A549 (cell line): ENCODE measurements around the gene CLPTM1. TPM values are rescaled to one million over a fixed set of nuclear protein-coding genes. Genes with fewer than 3 reads are reported as not detected.

ENCODE experiments used
- ATAC-seq, 2 experiments: fragments of 200-7000 bp in 1 of 2; fragments of >200 bp in 1 of 2; cut with Nextera tagmentation in 1 of 2; cut with Tn5 transposase in 1 of 2; 3 replicates each; pipeline versions ENCODE4 v1.8.0 to v1.9.1; 2018 to 2020; ENCODE audit warnings: mild to moderate bottlenecking in 1 of 2, moderate library complexity in 1 of 2
- CTCF ChIA-PET: fragments of 300-600 bp; sonication (Branson Sonifier 250); formaldehyde crosslinking; extraction: SDS; loops from one replicate; lab custom pipeline; 2021; ENCODE audit warnings: antibody characterized with exemption, inconsistent platforms; lab: Yijun Ruan, JAX
- POLR2A ChIA-PET: fragments of 350-600 bp; formaldehyde crosslinking; extraction: SDS; loops from one replicate; lab custom pipeline; 2021; ENCODE audit warnings: antibody characterized with exemption, inconsistent platforms; lab: Yijun Ruan, JAX
- DNase-seq, 2 experiments: peaks; one replicate each; pipeline versions ENCODE4 v3.0.0 to v3.0.0-alpha.2; 2011 to 2016; ENCODE audit warnings: low read depth in 1 of 2, low spot score in 1 of 2
- FAIRE-seq: peaks from 2 replicates; lab custom pipeline; 2011; peaks lifted over from hg19 to GRCh38; lab: Jason Lieb, UNC
- H3K27ac ChIP-seq, 2 experiments: fragments of >200 bp; sonication (Bioruptor Twin); formaldehyde crosslinking; 3 replicates each; pipeline ENCODE4 v1.5.1; 2016 to 2017
- H3K4me1 ChIP-seq: fragments of >200 bp; sonication (Bioruptor Twin); formaldehyde crosslinking; 3 replicates; pipeline ENCODE4 v1.6.1; 2016
- H3K4me2 ChIP-seq: fragments of >200 bp; sonication (Bioruptor Twin); formaldehyde crosslinking; 3 replicates; pipeline ENCODE4 v1.6.1; 2016
- H3K4me3 ChIP-seq: fragments of >200 bp; sonication (Bioruptor Twin); formaldehyde crosslinking; 3 replicates; pipeline ENCODE4 v1.5.1; 2016
- H3K9me3 ChIP-seq: fragments of >200 bp; sonication (Bioruptor Twin); formaldehyde crosslinking; 3 replicates; pipeline ENCODE4 v1.6.1; 2016
- BHLHE40 ChIP-seq: IDR thresholded peaks from 2 replicates; pipeline ENCODE4 v1.6.1; 2012; ENCODE audit warnings: low read depth, low read length, inconsistent platforms
- CHD2 ChIP-seq: fragments of 150-350 bp; IDR thresholded peaks from 2 replicates; pipeline ENCODE4 v1.6.1; 2014; ENCODE audit warnings: low read length; ENCODE audit not compliant: partially characterized antibody
- CHD4 ChIP-seq: fragments of 200-600 bp; sonication (generic); IDR thresholded peaks from 2 replicates; pipeline ENCODE4 v1.6.1; 2016; ENCODE audit warnings: antibody characterized with exemption, mild to moderate bottlenecking, borderline replicate concordance
- CTCF ChIP-seq: fragments of >200 bp; sonication (Bioruptor Twin); formaldehyde crosslinking; IDR thresholded peaks from 3 replicates; pipeline ENCODE4 v1.5.1; 2016
- GATA3 ChIP-seq: IDR thresholded peaks from 2 replicates; pipeline ENCODE4 v1.6.1; 2012; ENCODE audit warnings: borderline replicate concordance
- HDAC2 ChIP-seq: fragments of 200-600 bp; sonication (generic); IDR thresholded peaks from 2 replicates; pipeline ENCODE4 v1.6.1; 2016
- HMGXB4 ChIP-seq: fragments of 250-450 bp; sonication (Bioruptor Pico); IDR thresholded peaks from 2 replicates; pipeline ENCODE4 v1.5.0; 2021; ENCODE audit warnings: mild to moderate bottlenecking, moderate library complexity, borderline replicate concordance
- HOXB5 ChIP-seq: fragments of 250-450 bp; sonication (Bioruptor Pico); IDR thresholded peaks from 2 replicates; pipeline ENCODE4 v1.5.0; 2020; ENCODE audit warnings: mild to moderate bottlenecking, moderate library complexity
- JUN ChIP-seq, 2 experiments: fragments of >200 bp; sonication (Bioruptor Twin); formaldehyde crosslinking; IDR thresholded peaks; 2 replicates in 1 of 2; 3 replicates in 1 of 2; pipeline ENCODE4 v1.6.1; 2016 to 2017
- NPAS2 ChIP-seq: fragments of 250-450 bp; sonication (Bioruptor Pico); IDR thresholded peaks from 2 replicates; pipeline ENCODE4 v1.8.0; 2022; ENCODE audit warnings: mild to moderate bottlenecking, moderate library complexity, borderline replicate concordance
- NR3C1 ChIP-seq: fragments of >200 bp; sonication (Bioruptor Twin); formaldehyde crosslinking; IDR thresholded peaks from 3 replicates; pipeline ENCODE4 v1.6.1; 2017
- RAD21 ChIP-seq, 2 experiments: fragments of >200 bp in 1 of 2; sonication (Bioruptor Twin) in 1 of 2; formaldehyde crosslinking in 1 of 2; IDR thresholded peaks in 1 of 2; conservative IDR thresholded peaks in 1 of 2; 2 replicates in 1 of 2; 3 replicates in 1 of 2; pipeline ENCODE4 v1.6.1; 2012 to 2018; ENCODE audit warnings: inconsistent platforms in 1 of 2
- RCOR1 ChIP-seq: fragments of 150-350 bp; IDR thresholded peaks from 2 replicates; pipeline ENCODE4 v1.6.1; 2014; ENCODE audit warnings: antibody characterized with exemption, low read length, low read depth
- SMC3 ChIP-seq: fragments of >200 bp; sonication (Bioruptor Twin); formaldehyde crosslinking; IDR thresholded peaks from 3 replicates; pipeline ENCODE4 v1.6.1; 2018; ENCODE audit warnings: inconsistent platforms
- TP53 ChIP-seq: fragments of 250-450 bp; sonication (Bioruptor Pico); IDR thresholded peaks from 2 replicates; pipeline ENCODE4 v1.5.0; 2021; ENCODE audit warnings: mild to moderate bottlenecking, moderate library complexity
- ZFP36 ChIP-seq: fragments of 450-650 bp; IDR thresholded peaks from 2 replicates; pipeline ENCODE4 v1.6.1; 2014; ENCODE audit warnings: borderline replicate concordance; ENCODE audit not compliant: partially characterized antibody
- ZNF302 ChIP-seq: fragments of 250-450 bp; sonication (Bioruptor Pico); IDR thresholded peaks from 2 replicates; pipeline ENCODE4 v1.9.0; 2021; ENCODE audit warnings: inconsistent platforms, mild to moderate bottlenecking, moderate library complexity
- WGBS: methylation state at CpG from one replicate; pipeline ENCODE4 v1.1.6; 2017; ENCODE audit errors: missing lambda C conversion rate; 5-methylcytosine and 5-hydroxymethylcytosine counted together
- polyA plus RNA-seq, 4 experiments: library from polyadenylated mRNA; depleted of rRNA in 3 of 4; stranded (reverse); fragments of >200 nt; fragmentation: RNase III in 1 of 4; extraction: RNeasy Plus Mini Kit Qiagen cat#74134 plus additional on column Dnase treatment in 1 of 4; gene quantifications; 2 replicates in 3 of 4; 3 replicates in 1 of 4; pipeline ENCODE4 v1.2.3, GENCODE V29; 2011 to 2017
- TF ChIP-seq, protein P1 (sequence below): fragments of 200-600 bp; sonication (generic); IDR thresholded peaks from 2 replicates; pipeline ENCODE4 v1.6.1; 2016; ENCODE audit warnings: antibody characterized with exemption, mild to moderate bottlenecking, moderate library complexity

CLPTM1 gene
- polyA plus RNA-seq, 2 of the 4 experiments (the other 2 are of a cell fraction), result 99.3 to 188 TPM

DNA sequence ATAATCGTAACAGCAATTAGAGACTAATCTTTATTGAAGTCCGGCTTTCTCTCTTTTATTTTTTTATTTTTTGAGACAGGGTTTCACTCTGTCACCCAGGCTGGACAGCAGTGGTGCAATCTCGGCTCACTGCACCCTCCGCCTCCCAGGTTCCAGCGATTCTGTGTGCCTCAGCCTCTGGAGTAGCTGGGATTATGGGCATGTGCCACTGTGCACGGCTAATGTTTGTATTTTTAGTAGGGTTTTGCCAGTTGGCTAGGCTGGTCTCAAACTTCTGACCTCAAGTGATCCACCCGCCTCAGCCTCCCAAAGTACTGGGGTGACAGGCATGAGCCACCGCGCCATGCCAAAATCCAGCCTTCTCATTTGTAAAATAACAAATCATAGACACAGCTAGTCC is 5.6 kb upstream of the CLPTM1 start:
- ChIA-PET CTCF (interaction anchor here (0.7 to 8.3 kb wide), 5 partner anchors 12 to 226 kb away, joined by 3 to 303 read pairs (median 4); partner anchors contain the start of genes APOC1 and APOE), POLR2A (no interaction called here)
- no peak for DNase-seq
- TF ChIP-seq HMGXB4 (CRISPR knock-in tag) (no peak), CHD2 (no peak), NPAS2 (CRISPR knock-in tag) (no peak), BHLHE40 (no peak), HDAC2 (no peak), NR3C1 (no peak), CHD4 (no peak), HOXB5 (no peak), TP53 (CRISPR knock-in tag) (no peak), ZNF302 (no peak), CTCF (no peak), RCOR1 (no peak)
- TF ChIP-seq, protein P1, sequence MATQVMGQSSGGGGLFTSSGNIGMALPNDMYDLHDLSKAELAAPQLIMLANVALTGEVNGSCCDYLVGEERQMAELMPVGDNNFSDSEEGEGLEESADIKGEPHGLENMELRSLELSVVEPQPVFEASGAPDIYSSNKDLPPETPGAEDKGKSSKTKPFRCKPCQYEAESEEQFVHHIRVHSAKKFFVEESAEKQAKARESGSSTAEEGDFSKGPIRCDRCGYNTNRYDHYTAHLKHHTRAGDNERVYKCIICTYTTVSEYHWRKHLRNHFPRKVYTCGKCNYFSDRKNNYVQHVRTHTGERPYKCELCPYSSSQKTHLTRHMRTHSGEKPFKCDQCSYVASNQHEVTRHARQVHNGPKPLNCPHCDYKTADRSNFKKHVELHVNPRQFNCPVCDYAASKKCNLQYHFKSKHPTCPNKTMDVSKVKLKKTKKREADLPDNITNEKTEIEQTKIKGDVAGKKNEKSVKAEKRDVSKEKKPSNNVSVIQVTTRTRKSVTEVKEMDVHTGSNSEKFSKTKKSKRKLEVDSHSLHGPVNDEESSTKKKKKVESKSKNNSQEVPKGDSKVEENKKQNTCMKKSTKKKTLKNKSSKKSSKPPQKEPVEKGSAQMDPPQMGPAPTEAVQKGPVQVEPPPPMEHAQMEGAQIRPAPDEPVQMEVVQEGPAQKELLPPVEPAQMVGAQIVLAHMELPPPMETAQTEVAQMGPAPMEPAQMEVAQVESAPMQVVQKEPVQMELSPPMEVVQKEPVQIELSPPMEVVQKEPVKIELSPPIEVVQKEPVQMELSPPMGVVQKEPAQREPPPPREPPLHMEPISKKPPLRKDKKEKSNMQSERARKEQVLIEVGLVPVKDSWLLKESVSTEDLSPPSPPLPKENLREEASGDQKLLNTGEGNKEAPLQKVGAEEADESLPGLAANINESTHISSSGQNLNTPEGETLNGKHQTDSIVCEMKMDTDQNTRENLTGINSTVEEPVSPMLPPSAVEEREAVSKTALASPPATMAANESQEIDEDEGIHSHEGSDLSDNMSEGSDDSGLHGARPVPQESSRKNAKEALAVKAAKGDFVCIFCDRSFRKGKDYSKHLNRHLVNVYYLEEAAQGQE, result no peak
- no peak for FAIRE-seq
- Histone ChIP-seq H3K4me2 (no peak overlapping the region), H3K4me1 (peaks cover 7% of the 10 kb centered on the region), H3K9me3 (no peaks in the 10 kb centered on the region), H3K27ac (no peak overlapping the region), H3K4me3 (no peak overlapping the region)
- ATAC-seq, result no peak
- 87% methylated on average over 9 of the region's 9 CpGs for WGBS

GRCh38 chr19:44951179-44952159 is 3.7 kb upstream of the CLPTM1 start:
- DNase-seq (peak; percentile 85 to 94), ATAC-seq (peak; percentile 36 to 58), FAIRE-seq (no peak)
- WGBS, result 44% methylated on average over 13 of the region's 13 CpGs
- no peaks in the 10 kb centered on the region for H3K9me3 ChIP-seq
- H3K27ac ChIP-seq, result peak overlapping the region in 1 of 2 experiments; percentile 48; a peak in 3 of 6 replicates
- CTCF ChIA-PET, result interaction anchor here (0.6 to 8.3 kb wide), 48 partner anchors 8 to 457 kb away, joined by 3 to 303 read pairs (median 4); partner anchors contain the start of genes APOC1, APOE, CLASRP and RELB
- POLR2A ChIA-PET, result no interaction called here
- H3K4me1 ChIP-seq, result peaks cover 13% of the 10 kb centered on the region
- H3K4me3 ChIP-seq, result no peak overlapping the region
- no peak overlapping the region for H3K4me2 ChIP-seq
- TF ChIP-seq ZFP36 (no peak), JUN (IDR thresholded peaks at IDR 0.05) (0 out of 5 replicates have a peak, but pooled peaks of 1 of the 2 experiments have one; percentile 9), RAD21 (conservative IDR thresholded peaks at IDR 0.05 in 1 of 2, IDR thresholded peaks at IDR 0.05 in 1 of 2) (peak; percentile 81 to 89), CTCF (peak; percentile 98), GATA3 (0 out of 2 replicates have a peak, but pooled peaks have one; percentile 13), SMC3 (peak; percentile 95)
